CD14-positive monocyte (primary cell): ENCODE measurements around the gene STUB1. TPM values are rescaled to one million over a fixed set of nuclear protein-coding genes. Genes with fewer than 3 reads are reported as not detected.
"Not testable (repeated sequence)": the region's sequence is repeated elsewhere in the genome, so short reads cannot be mapped to it uniquely, and the experiment has no call there.

Experiments
- DNase-seq, 3 donors: peaks; one replicate each; pipeline ENCODE4 v3.0.0-alpha.2; 2011 to 2022
- H2AFZ ChIP-seq: 2 replicates; pipeline ENCODE4 v1.6.0; 2012; ENCODE audit warnings: mild to moderate bottlenecking, low read depth, low read length, inconsistent platforms; ENCODE audit not compliant: insufficient read depth, poor library complexity, severe bottlenecking
- H3K27ac ChIP-seq, 2 donors: 1 replicate in 1 of 2; 2 replicates in 1 of 2; pipeline ENCODE4 v1.5.1; 2012 to 2013; ENCODE audit warnings: low read length in 2 of 2, control low read depth in 1 of 2, inconsistent platforms in 1 of 2, low read depth in 1 of 2, mild to moderate bottlenecking in 1 of 2
- H3K27me3 ChIP-seq, 2 donors: one replicate each; pipeline versions ENCODE4 v1.6.0 to v1.6.1; 2011 to 2013; ENCODE audit warnings: low read length in 2 of 2; ENCODE audit not compliant: control insufficient read depth in 2 of 2, insufficient read depth in 2 of 2
- H3K36me3 ChIP-seq, 2 donors: replicated peaks in 1 of 2; 1 replicate in 1 of 2; 2 replicates in 1 of 2; pipeline versions ENCODE4 v1.5.1 to v1.6.1; 2012 to 2013; ENCODE audit warnings: low read length in 2 of 2, control low read depth in 1 of 2, inconsistent platforms in 1 of 2, mild to moderate bottlenecking in 1 of 2; ENCODE audit not compliant: insufficient read depth in 2 of 2, control insufficient read depth in 1 of 2
- H3K4me1 ChIP-seq, 2 donors: 1 replicate in 1 of 2; 2 replicates in 1 of 2; pipeline versions ENCODE4 v1.5.1 to v1.6.1; 2012 to 2013; ENCODE audit warnings: low read length in 2 of 2, control low read depth in 1 of 2, inconsistent platforms in 1 of 2, mild to moderate bottlenecking in 1 of 2, moderate library complexity in 1 of 2; ENCODE audit not compliant: insufficient read depth in 2 of 2, control insufficient read depth in 1 of 2
- H3K4me2 ChIP-seq: replicated peaks from 2 replicates; pipeline ENCODE3; 2012; ENCODE audit warnings: low read length, moderate library complexity, mild to moderate bottlenecking; ENCODE audit not compliant: poor library complexity, severe bottlenecking; ENCODE audit errors: extremely low read depth
- H3K4me3 ChIP-seq, 3 experiments: fragments of 200-600 bp in 1 of 3; sonication (generic) in 1 of 3; replicated peaks in 1 of 3; 1 replicate in 2 of 3; 2 replicates in 1 of 3; pipeline ENCODE4 v1.5.1; 2011 to 2013; ENCODE audit warnings: low read length in 3 of 3, mild to moderate bottlenecking in 3 of 3, control low read depth in 2 of 3, low read depth in 2 of 3, inconsistent platforms in 1 of 3, moderate library complexity in 1 of 3
- H3K79me2 ChIP-seq: 2 replicates; pipeline ENCODE4 v1.6.0; 2012; ENCODE audit warnings: mild to moderate bottlenecking, control low read depth, inconsistent platforms, low read length, moderate library complexity; ENCODE audit not compliant: insufficient read depth
- H3K9ac ChIP-seq: 2 replicates; pipeline ENCODE4 v1.6.0; 2017; ENCODE audit warnings: low read length, mild to moderate bottlenecking; ENCODE audit not compliant: insufficient read depth, poor library complexity, severe bottlenecking
- H3K9me3 ChIP-seq, 2 donors: replicated peaks in 1 of 2; 1 replicate in 1 of 2; 2 replicates in 1 of 2; pipeline versions ENCODE4 v1.5.1 to v1.6.1; 2012 to 2013; ENCODE audit warnings: low read length in 2 of 2, control low read depth in 1 of 2; ENCODE audit not compliant: control insufficient read depth in 1 of 2, insufficient read depth in 1 of 2
- H4K20me1 ChIP-seq: 2 replicates; pipeline ENCODE4 v1.6.0; 2012; ENCODE audit warnings: mild to moderate bottlenecking, low read length, control low read depth, moderate library complexity; ENCODE audit not compliant: insufficient read depth
- H3K27ac Mint-ChIP-seq, 7 donors: one replicate each; pipeline ENCODE4 v1.8.0; 2020; ENCODE audit warnings: mild to moderate bottlenecking in 7 of 7, mixed read lengths in 7 of 7, moderate library complexity in 6 of 7, inconsistent platforms in 2 of 7
- H3K27me3 Mint-ChIP-seq, 3 donors: one replicate each; pipeline ENCODE4 v1.8.0; 2021 to 2022; ENCODE audit warnings: low read depth in 3 of 3, mild to moderate bottlenecking in 3 of 3, mixed read lengths in 3 of 3, moderate library complexity in 3 of 3, inconsistent platforms in 1 of 3
- H3K36me3 Mint-ChIP-seq, 2 donors: one replicate each; pipeline ENCODE4 v1.8.0; 2020; ENCODE audit warnings: mixed read lengths in 2 of 2, inconsistent platforms in 1 of 2, mild to moderate bottlenecking in 1 of 2
- H3K4me1 Mint-ChIP-seq: one replicate; pipeline ENCODE4 v1.8.0; 2020; ENCODE audit warnings: mild to moderate bottlenecking, mixed read lengths
- H3K4me3 Mint-ChIP-seq, 2 donors: one replicate each; pipeline ENCODE4 v1.8.0; 2020; ENCODE audit warnings: mild to moderate bottlenecking in 2 of 2, mixed read lengths in 2 of 2, moderate library complexity in 1 of 2
- H3K9me3 Mint-ChIP-seq, 7 donors: one replicate each; pipeline ENCODE4 v1.8.0; 2020 to 2022; ENCODE audit warnings: mixed read lengths in 7 of 7, mild to moderate bottlenecking in 6 of 7, moderate library complexity in 6 of 7, inconsistent platforms in 2 of 7
- CTCF ChIP-seq: fragments of 200-600 bp; IDR thresholded peaks from one replicate; pipeline ENCODE4 v1.8.0; 2022; ENCODE audit warnings: antibody characterized with exemption, mild to moderate bottlenecking
- WGBS: methylation state at CpG from one replicate; pipeline ENCODE4 v1.1.5; 2013; ENCODE audit warnings: missing lambda C conversion rate; ENCODE audit not compliant: insufficient coverage; 5-methylcytosine and 5-hydroxymethylcytosine counted together
- intact Hi-C, 2 donors: fragments of 100-400 bp; cut with micrococcal nuclease; formaldehyde crosslinking; loops; one replicate each; pipeline versions ENCODE4 v1.15.0 to v1.15.1; 2023
- polyA plus RNA-seq, 3 donors: library from polyadenylated mRNA; depleted of rRNA in 1 of 3; unstranded in 2 of 3; stranded (reverse) in 1 of 3; fragments of 300-500 nt in 2 of 3; fragments of >200 nt in 1 of 3; fragmentation: Illumina TruSeq in 2 of 3; gene quantifications; 1 replicate in 2 of 3; 2 replicates in 1 of 3; pipeline ENCODE4 v1.2.3, GENCODE V29; 2012 to 2021

The STUB1 gene
- polyA plus RNA-seq, 3 donors, result 83.3 to 108 (median 106) TPM

DNA sequence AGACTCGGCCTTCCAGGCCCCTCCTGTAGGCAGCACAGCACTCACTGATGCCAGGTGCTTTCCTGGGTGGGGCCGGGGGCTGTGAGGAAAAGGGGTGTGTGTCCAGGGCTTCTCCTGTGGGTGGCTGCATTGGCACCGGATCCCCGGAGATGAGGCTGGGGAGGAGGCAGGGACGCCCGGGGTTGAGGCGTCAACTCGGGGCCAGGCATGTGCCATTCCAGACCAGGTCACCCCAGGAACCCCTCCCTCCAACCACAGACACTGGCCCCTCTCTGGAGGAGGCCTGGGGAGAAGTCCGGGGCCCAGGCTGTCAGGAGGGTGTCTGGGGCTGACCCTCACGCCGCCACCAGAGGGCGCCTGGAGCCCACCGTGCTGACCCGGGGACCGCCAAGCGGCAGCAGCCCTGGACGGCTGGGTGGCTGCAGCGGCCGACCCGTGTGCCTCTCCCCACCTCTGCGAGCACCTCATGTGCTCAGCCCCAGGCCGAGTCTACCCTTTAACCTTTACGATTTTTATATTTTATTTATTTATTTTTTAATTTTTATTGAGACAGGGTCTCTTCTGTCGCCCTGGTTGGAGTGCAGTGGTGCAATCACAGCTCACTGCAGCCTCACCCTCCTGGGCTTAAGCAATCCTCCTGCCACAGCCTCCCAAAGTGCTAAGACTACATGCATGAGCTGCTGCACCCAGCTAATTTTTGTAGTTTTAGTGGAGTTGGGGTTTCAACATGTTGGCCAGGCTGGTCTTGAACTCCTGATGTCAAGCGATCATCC is 31.5 kb downstream of the STUB1 start:
- intact Hi-C loops, result loop anchor here (1.0 to 2.0 kb wide), 2 partner anchors 73 to 74 kb away; no protein-coding TSS in a partner anchor
- H3K4me1 Mint-ChIP-seq, result peaks cover 8% of the 10 kb centered on the region
- WGBS, result 3% methylated on average over 11 of the region's 25 CpGs

DNA sequence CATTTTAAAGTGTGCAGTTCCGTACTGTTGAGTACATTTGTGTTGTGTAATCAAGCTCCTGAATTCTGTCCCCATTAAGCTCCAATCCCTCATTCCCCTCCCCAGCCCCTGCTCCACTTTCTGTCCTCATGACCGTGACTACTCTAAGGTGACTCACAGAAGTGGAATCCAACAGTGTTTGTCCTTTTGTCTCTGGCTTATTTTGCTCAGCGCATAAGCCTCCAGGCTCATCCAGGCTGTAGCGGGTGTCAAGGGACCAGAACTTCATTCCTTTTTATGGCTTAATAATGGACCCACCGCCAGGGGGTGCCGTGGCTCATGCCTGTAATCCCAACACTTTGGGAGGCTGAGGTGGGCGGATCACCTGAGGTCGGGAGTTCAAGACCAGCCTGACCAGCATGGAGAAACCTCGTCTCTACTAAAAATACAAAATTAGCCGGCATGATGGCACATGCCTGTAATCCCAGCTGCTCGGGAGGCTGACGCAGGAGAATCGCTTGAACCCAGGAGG is 32.6 kb downstream of the STUB1 start:
- H3K4me3 ChIP-seq, intact Hi-C loops, H4K20me1 ChIP-seq, H3K9me3 Mint-ChIP-seq, H3K4me1 Mint-ChIP-seq, H3K79me2 ChIP-seq, H3K27ac ChIP-seq, H2AFZ ChIP-seq, H3K4me2 ChIP-seq, H3K36me3 Mint-ChIP-seq, H3K36me3 ChIP-seq, H3K9ac ChIP-seq, H3K9me3 ChIP-seq: not testable (repeated sequence)
- peak; percentile 27 to 51 (median 30) for DNase-seq
- Mint-ChIP-seq H3K27me3 (peaks cover 44 to 75% (median 61%) of the 10 kb centered on the region in 3 donors), H3K4me3 (peak overlapping the region in 1 of 2 donors; percentile 66), H3K27ac (peak overlapping the region in 1 of 7 donors; percentile 33)
- Histone ChIP-seq H3K4me1 (peaks cover 12 to 22% of the 10 kb centered on the region in 2 donors), H3K27me3 (peaks cover 11 to 69% of the 10 kb centered on the region in 2 donors)
- 32% methylated on average over 7 of the region's 13 CpGs for WGBS
- TF ChIP-seq CTCF, result peak; percentile 41

More for the DNA sequence above, 31.5 kb downstream of the STUB1 start:
- no peak overlapping the region for H3K4me3 ChIP-seq
- Mint-ChIP-seq H3K36me3 (peaks cover 0 to 3% of the 10 kb centered on the region in 2 donors), H3K4me3 (no peak overlapping the region), H3K27me3 (peaks cover 43 to 74% (median 66%) of the 10 kb centered on the region in 3 donors), H3K27ac (no peak overlapping the region), H3K9me3 (peaks cover 0 to 7% (median 0%) of the 10 kb centered on the region in 7 donors)
- peak; percentile 95 for TF ChIP-seq CTCF
- H3K9ac ChIP-seq, result no peak overlapping the region
- no peak overlapping the region for H3K4me2 ChIP-seq
- H3K27me3 ChIP-seq, result peaks cover 13 to 67% of the 10 kb centered on the region in 2 donors
- H3K9me3 ChIP-seq, result peaks cover 4 to 9% of the 10 kb centered on the region in 2 donors
- H3K79me2 ChIP-seq, result no peaks in the 10 kb centered on the region
- DNase-seq, result peak; percentile 67 to 79 (median 71)
- H2AFZ ChIP-seq, result no peak overlapping the region
- H3K36me3 ChIP-seq, result no peaks in the 10 kb centered on the region
- H4K20me1 ChIP-seq, result no peaks in the 10 kb centered on the region
- peaks cover 12 to 22% of the 10 kb centered on the region in 2 donors for H3K4me1 ChIP-seq
- no peak overlapping the region for H3K27ac ChIP-seq
